ENCODE measurements around the gene MEIOSIN. TPM values are rescaled to one million over a fixed set of nuclear protein-coding genes. Genes with fewer than 3 reads are reported as not detected.

Gene MEIOSIN
- total and polyA plus RNA-seq, 2 of the 13 experiments (the other 11 are each of a cell fraction or from before 2014, with no cell fraction given), result not detected

- TF ChIP-seq, protein P1, sequence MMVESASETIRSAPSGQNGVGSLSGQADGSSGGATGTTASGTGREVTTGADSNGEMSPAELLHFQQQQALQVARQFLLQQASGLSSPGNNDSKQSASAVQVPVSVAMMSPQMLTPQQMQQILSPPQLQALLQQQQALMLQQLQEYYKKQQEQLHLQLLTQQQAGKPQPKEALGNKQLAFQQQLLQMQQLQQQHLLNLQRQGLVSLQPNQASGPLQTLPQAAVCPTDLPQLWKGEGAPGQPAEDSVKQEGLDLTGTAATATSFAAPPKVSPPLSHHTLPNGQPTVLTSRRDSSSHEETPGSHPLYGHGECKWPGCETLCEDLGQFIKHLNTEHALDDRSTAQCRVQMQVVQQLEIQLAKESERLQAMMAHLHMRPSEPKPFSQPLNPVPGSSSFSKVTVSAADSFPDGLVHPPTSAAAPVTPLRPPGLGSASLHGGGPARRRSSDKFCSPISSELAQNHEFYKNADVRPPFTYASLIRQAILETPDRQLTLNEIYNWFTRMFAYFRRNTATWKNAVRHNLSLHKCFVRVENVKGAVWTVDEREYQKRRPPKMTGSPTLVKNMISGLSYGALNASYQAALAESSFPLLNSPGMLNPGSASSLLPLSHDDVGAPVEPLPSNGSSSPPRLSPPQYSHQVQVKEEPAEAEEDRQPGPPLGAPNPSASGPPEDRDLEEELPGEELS (CRISPR knock-in tag; IDR thresholded peaks at IDR 0.05), result peak; percentile 67
- TF ChIP-seq, protein P2, sequence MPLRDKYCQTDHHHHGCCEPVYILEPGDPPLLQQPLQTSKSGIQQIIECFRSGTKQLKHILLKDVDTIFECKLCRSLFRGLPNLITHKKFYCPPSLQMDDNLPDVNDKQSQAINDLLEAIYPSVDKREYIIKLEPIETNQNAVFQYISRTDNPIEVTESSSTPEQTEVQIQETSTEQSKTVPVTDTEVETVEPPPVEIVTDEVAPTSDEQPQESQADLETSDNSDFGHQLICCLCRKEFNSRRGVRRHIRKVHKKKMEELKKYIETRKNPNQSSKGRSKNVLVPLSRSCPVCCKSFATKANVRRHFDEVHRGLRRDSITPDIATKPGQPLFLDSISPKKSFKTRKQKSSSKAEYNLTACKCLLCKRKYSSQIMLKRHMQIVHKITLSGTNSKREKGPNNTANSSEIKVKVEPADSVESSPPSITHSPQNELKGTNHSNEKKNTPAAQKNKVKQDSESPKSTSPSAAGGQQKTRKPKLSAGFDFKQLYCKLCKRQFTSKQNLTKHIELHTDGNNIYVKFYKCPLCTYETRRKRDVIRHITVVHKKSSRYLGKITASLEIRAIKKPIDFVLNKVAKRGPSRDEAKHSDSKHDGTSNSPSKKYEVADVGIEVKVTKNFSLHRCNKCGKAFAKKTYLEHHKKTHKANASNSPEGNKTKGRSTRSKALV (CRISPR knock-in tag; IDR thresholded peaks at IDR 0.05), result peak; percentile 58; the same call in 1 of the 2 replicates
- TF ChIP-seq ZBTB38 (CRISPR knock-in tag; IDR thresholded peaks at IDR 0.05) (peak; percentile 44; the same call in 1 of the 2 replicates), GTF2F1 (IDR thresholded peaks at IDR 0.05; ENCODE audit: low read length) (no peak), PPARG (CRISPR knock-in tag; conservative IDR thresholded peaks at IDR 0.05) (peak; percentile 49; the same call in 1 of the 2 replicates), HOXA5 (CRISPR knock-in tag; IDR thresholded peaks at IDR 0.05) (peak; percentile 89; the same call in 1 of the 2 replicates), NFE2 (CRISPR knock-in tag; IDR thresholded peaks at IDR 0.05) (no peak), ZNF367 (CRISPR knock-in tag; IDR thresholded peaks at IDR 0.05; ENCODE audit: borderline replicate concordance) (no peak), ZNF652 (CRISPR knock-in tag; IDR thresholded peaks at IDR 0.05; ENCODE audit: borderline replicate concordance, low read depth) (no peak), PHF21A (CRISPR knock-in tag; IDR thresholded peaks at IDR 0.05) (peak; percentile 74), ZNF503 (CRISPR knock-in tag; IDR thresholded peaks at IDR 0.05) (peak; percentile 64), ZNF792 (CRISPR knock-in tag; IDR thresholded peaks at IDR 0.05) (no peak; the same call in 1 of the 2 replicates), ZNF280D (CRISPR knock-in tag; IDR thresholded peaks at IDR 0.05) (no peak), TAF1 (CRISPR knock-in tag; IDR thresholded peaks at IDR 0.05) (peak; percentile 90), CBFB (CRISPR knock-in tag; IDR thresholded peaks at IDR 0.05) (peak; percentile 85), ZNF235 (CRISPR knock-in tag; IDR thresholded peaks at IDR 0.05; ENCODE audit: borderline replicate concordance) (no peak), MED13 (CRISPR knock-in tag; IDR thresholded peaks at IDR 0.05) (peak; percentile 34; the same call in 1 of the 2 replicates), ZBTB21 (CRISPR knock-in tag; IDR thresholded peaks at IDR 0.05) (no peak), SP2 (CRISPR knock-in tag; IDR thresholded peaks at IDR 0.05) (peak; percentile 87)
Observed at GRCh38 chr19:45768984-45769782, 35.9 kb downstream of the MEIOSIN start, which contains the start of gene SIX5 (continued).

Data from HepG2 (cell line).